ENCODE data around the gene CDC42.

CDC42 gene

GRCh38 chr1:22107126-22107525, 54.6 kb downstream of the CDC42 start:
- TF ChIP-seq NFIC (IDR thresholded peaks at IDR 0.05) (no peak), ZBTB7A (IDR thresholded peaks at IDR 0.05; ENCODE audit: low read depth) (no peak), MAX (IDR thresholded peaks at IDR 0.05) (no peak), EP300 (IDR thresholded peaks at IDR 0.05; ENCODE audit: borderline replicate concordance) (no peak), EGR1 (IDR thresholded peaks at IDR 0.05) (no peak), USF1 (IDR thresholded peaks at IDR 0.05) (no peak), CREB1 (IDR thresholded peaks at IDR 0.05; ENCODE audit: low read depth) (no peak), FOXM1 (IDR thresholded peaks at IDR 0.05; ENCODE audit: borderline replicate concordance, low read depth) (no peak), TCF12 (IDR thresholded peaks at IDR 0.05; ENCODE audit: low read depth) (no peak), TAF1 (IDR thresholded peaks at IDR 0.05; ENCODE audit: low read depth) (no peak), TEAD4 (IDR thresholded peaks at IDR 0.05) (no peak), RAD21 (IDR thresholded peaks at IDR 0.05; ENCODE audit: low read depth) (no peak), YY1 (IDR thresholded peaks at IDR 0.05; ENCODE audit: low read depth) (no peak), CEBPB (IDR thresholded peaks at IDR 0.05) (no peak), REST (IDR thresholded peaks at IDR 0.05; ENCODE audit: low read depth) (no peak)

- TF ChIP-seq ZBTB7A (IDR thresholded peaks at IDR 0.05; ENCODE audit: low read depth) (no peak), MAX (IDR thresholded peaks at IDR 0.05) (no peak), TCF12 (IDR thresholded peaks at IDR 0.05; ENCODE audit: low read depth) (no peak), TEAD4 (IDR thresholded peaks at IDR 0.05) (no peak), RAD21 (IDR thresholded peaks at IDR 0.05; ENCODE audit: low read depth) (no peak), YY1 (IDR thresholded peaks at IDR 0.05; ENCODE audit: low read depth) (no peak), EP300 (IDR thresholded peaks at IDR 0.05; ENCODE audit: borderline replicate concordance) (no peak), REST (IDR thresholded peaks at IDR 0.05; ENCODE audit: low read depth) (no peak), NFIC (IDR thresholded peaks at IDR 0.05) (no peak), CEBPB (IDR thresholded peaks at IDR 0.05) (no peak), EGR1 (IDR thresholded peaks at IDR 0.05) (no peak), USF1 (IDR thresholded peaks at IDR 0.05) (no peak), TAF1 (IDR thresholded peaks at IDR 0.05; ENCODE audit: low read depth) (no peak), CREB1 (IDR thresholded peaks at IDR 0.05; ENCODE audit: low read depth) (no peak), FOXM1 (IDR thresholded peaks at IDR 0.05; ENCODE audit: borderline replicate concordance, low read depth) (no peak)
Observed at GRCh38 chr1:22108339-22109105, 56.0 kb downstream of the CDC42 start.

- TF ChIP-seq EGR1 (IDR thresholded peaks at IDR 0.05) (no peak), TEAD4 (IDR thresholded peaks at IDR 0.05) (no peak), TAF1 (IDR thresholded peaks at IDR 0.05; ENCODE audit: low read depth) (no peak), CREB1 (IDR thresholded peaks at IDR 0.05; ENCODE audit: low read depth) (no peak), YY1 (IDR thresholded peaks at IDR 0.05; ENCODE audit: low read depth) (no peak), FOXM1 (IDR thresholded peaks at IDR 0.05; ENCODE audit: borderline replicate concordance, low read depth) (no peak), NFIC (IDR thresholded peaks at IDR 0.05) (no peak), ZBTB7A (IDR thresholded peaks at IDR 0.05; ENCODE audit: low read depth) (no peak), TCF12 (IDR thresholded peaks at IDR 0.05; ENCODE audit: low read depth) (no peak), RAD21 (IDR thresholded peaks at IDR 0.05; ENCODE audit: low read depth) (no peak), MAX (IDR thresholded peaks at IDR 0.05) (no peak), CEBPB (IDR thresholded peaks at IDR 0.05) (no peak), REST (IDR thresholded peaks at IDR 0.05; ENCODE audit: low read depth) (no peak), EP300 (IDR thresholded peaks at IDR 0.05; ENCODE audit: borderline replicate concordance) (no peak)
Observed at GRCh38 chr1:22110016-22110415, 57.5 kb downstream of the CDC42 start.

All from Ishikawa (cell line).